HL-60 (cell line): ENCODE measurements around the gene GRID2IP.

Experiments
- POLR2AphosphoS5 ChIP-seq: IDR thresholded peaks from 2 replicates; pipeline ENCODE4 v1.6.1; 2012; ENCODE audit warnings: low read depth
- TF ChIP-seq, protein P1 (sequence below): IDR thresholded peaks from one replicate; pipeline ENCODE4 v1.5.1; 2011; ENCODE audit warnings: low read length, control low read depth, inconsistent platforms; ENCODE audit not compliant: insufficient read depth
- TF ChIP-seq, protein P2 (sequence below): IDR thresholded peaks from 2 replicates; pipeline ENCODE4 v1.6.1; 2012; ENCODE audit warnings: low read depth; ENCODE audit not compliant: insufficient replicate concordance

DNA sequence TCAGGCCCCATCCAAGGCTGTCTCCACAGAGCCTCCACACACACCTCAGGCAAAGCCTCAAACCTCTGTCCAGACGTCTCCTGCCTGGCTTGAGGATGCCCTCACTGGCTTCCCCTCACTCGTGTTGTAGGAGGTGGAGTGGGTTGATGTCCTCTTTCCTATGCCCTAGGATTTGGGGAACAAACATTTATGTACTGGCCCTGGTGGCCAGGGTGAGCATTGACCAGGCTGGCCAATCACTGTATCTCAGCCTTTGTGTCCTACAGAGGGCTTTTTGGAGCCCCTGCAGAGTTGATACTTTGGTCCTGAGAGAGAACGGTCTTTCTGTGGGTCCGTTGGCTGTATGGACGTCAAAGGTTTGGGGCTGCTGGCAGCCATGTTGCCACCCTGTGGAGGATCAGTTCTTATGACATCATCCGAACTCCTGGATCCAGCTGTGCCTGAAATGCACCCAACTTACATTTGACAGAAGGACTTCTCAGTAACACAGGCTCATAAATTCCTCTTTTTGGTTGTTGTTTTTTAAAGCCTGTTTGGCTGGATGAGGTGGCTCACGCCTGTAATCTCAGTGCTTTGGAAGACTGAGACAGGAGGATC lies 2.3 kb upstream of the GRID2IP start:
- TF ChIP-seq, protein P1, sequence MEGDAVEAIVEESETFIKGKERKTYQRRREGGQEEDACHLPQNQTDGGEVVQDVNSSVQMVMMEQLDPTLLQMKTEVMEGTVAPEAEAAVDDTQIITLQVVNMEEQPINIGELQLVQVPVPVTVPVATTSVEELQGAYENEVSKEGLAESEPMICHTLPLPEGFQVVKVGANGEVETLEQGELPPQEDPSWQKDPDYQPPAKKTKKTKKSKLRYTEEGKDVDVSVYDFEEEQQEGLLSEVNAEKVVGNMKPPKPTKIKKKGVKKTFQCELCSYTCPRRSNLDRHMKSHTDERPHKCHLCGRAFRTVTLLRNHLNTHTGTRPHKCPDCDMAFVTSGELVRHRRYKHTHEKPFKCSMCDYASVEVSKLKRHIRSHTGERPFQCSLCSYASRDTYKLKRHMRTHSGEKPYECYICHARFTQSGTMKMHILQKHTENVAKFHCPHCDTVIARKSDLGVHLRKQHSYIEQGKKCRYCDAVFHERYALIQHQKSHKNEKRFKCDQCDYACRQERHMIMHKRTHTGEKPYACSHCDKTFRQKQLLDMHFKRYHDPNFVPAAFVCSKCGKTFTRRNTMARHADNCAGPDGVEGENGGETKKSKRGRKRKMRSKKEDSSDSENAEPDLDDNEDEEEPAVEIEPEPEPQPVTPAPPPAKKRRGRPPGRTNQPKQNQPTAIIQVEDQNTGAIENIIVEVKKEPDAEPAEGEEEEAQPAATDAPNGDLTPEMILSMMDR: no peak
- TF ChIP-seq, protein P2, sequence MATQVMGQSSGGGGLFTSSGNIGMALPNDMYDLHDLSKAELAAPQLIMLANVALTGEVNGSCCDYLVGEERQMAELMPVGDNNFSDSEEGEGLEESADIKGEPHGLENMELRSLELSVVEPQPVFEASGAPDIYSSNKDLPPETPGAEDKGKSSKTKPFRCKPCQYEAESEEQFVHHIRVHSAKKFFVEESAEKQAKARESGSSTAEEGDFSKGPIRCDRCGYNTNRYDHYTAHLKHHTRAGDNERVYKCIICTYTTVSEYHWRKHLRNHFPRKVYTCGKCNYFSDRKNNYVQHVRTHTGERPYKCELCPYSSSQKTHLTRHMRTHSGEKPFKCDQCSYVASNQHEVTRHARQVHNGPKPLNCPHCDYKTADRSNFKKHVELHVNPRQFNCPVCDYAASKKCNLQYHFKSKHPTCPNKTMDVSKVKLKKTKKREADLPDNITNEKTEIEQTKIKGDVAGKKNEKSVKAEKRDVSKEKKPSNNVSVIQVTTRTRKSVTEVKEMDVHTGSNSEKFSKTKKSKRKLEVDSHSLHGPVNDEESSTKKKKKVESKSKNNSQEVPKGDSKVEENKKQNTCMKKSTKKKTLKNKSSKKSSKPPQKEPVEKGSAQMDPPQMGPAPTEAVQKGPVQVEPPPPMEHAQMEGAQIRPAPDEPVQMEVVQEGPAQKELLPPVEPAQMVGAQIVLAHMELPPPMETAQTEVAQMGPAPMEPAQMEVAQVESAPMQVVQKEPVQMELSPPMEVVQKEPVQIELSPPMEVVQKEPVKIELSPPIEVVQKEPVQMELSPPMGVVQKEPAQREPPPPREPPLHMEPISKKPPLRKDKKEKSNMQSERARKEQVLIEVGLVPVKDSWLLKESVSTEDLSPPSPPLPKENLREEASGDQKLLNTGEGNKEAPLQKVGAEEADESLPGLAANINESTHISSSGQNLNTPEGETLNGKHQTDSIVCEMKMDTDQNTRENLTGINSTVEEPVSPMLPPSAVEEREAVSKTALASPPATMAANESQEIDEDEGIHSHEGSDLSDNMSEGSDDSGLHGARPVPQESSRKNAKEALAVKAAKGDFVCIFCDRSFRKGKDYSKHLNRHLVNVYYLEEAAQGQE: no peak
- TF ChIP-seq POLR2AphosphoS5: no peak
